Retinal pigment epithelial cell (primary cell): ENCODE results near the gene R3HDM1.

Experiments
- DNase-seq: peaks from one replicate; pipeline ENCODE4 v3.0.0-alpha.2; 2010; ENCODE audit warnings: low read depth
- H3K4me3 ChIP-seq: 2 replicates; pipeline ENCODE4 v1.5.1; 2011; ENCODE audit warnings: mild to moderate bottlenecking, low read length, control low read depth, moderate library complexity
- TF ChIP-seq, protein P1 (sequence below): conservative IDR thresholded peaks from 2 replicates; pipeline ENCODE4 v1.5.1; 2011; ENCODE audit warnings: low read depth, low read length, control low read depth, inconsistent platforms

R3HDM1 gene

DNA sequence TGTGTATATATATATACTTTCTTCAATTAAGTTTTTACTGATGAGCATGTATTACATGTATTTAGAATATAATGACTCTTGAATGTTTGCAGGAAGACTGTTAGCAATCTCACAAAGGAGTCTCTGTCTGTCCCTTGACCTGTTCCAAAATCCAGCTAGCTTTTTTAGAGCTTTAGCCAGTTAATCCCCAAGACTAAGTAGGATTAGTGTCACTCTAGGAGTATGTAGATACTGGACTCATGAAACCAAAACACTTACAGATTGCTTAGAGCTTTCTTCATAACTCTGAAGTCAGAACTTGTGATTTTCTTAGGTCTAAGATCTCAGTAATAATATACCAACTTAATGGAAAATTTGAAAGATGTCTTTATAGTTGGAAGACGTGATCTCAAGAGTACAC, 212.6 kb downstream of the R3HDM1 start:
- peak; percentile 95 for DNase-seq
- peak overlapping the region; percentile 86 for H3K4me3 ChIP-seq
- TF ChIP-seq, protein P1, sequence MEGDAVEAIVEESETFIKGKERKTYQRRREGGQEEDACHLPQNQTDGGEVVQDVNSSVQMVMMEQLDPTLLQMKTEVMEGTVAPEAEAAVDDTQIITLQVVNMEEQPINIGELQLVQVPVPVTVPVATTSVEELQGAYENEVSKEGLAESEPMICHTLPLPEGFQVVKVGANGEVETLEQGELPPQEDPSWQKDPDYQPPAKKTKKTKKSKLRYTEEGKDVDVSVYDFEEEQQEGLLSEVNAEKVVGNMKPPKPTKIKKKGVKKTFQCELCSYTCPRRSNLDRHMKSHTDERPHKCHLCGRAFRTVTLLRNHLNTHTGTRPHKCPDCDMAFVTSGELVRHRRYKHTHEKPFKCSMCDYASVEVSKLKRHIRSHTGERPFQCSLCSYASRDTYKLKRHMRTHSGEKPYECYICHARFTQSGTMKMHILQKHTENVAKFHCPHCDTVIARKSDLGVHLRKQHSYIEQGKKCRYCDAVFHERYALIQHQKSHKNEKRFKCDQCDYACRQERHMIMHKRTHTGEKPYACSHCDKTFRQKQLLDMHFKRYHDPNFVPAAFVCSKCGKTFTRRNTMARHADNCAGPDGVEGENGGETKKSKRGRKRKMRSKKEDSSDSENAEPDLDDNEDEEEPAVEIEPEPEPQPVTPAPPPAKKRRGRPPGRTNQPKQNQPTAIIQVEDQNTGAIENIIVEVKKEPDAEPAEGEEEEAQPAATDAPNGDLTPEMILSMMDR = no peak

DNA sequence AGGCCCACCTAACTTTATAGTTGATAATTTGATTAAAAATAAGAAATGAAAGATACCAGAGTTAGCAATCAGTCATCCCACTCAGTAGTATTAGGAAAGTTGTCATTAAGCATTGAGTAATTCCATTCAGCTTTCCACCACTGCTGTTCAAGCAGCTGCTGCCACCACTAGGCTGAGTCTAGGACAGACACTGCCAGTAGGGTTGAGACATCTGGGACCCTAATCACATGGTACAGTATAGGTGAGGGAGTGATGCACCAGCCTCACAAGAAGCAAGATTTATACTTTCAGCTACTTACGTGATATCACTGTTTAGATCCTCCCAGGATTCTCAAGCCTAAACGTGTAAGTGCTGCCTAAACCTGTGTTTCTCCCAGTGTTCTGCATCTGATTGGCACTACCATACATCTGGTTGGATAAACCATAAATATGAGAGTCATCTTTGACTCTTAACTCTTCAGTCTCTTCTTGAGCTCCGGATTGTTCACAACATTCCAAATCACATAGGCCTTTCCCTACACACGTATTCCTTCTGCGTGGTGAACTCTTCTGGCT, 213.6 kb downstream of the R3HDM1 start:
- TF ChIP-seq, protein P1 = peak; percentile 30
- H3K4me3 ChIP-seq = peak overlapping the region; percentile 86
- no peak for DNase-seq

DNA sequence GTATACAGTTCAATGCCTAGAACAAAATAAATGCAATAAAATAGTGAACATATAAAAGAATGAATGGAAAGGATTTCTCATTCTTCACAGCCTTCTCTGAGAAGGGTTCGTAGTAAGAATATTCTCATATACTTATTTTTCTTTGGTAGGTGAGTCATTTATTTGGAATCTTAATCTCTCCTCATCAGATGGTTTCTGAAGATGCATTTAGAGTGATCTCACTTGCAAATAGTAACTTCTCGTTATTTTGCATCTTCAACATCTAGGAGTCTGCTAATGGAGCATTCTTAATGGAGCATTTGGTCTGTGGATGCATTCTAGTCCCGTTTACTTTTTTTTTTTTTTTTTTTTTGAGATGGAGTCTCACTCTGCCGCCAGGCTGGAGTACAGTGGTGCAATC, 214.3 kb downstream of the R3HDM1 start:
- no peak overlapping the region for H3K4me3 ChIP-seq
- DNase-seq = peak; percentile 54
- TF ChIP-seq, protein P1 = no peak

DNA sequence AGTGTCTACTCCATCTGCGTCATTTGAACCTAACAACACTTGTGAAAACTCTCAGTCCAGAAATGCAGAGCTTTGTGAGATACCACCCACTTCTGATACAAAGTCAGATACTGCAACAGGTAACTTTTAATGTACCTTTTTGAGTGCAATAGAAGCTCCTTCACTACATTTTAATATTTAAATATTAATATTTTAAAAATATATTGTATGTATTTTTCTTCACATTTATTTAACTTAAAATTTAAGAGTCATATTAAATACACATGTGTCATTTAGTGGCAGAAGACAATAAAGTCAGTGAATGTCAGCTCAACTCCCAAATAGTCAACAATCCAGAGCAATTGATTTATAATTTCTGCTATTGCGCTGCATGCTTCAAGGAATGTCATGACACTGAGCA, 224.3 kb downstream of the R3HDM1 start:
- TF ChIP-seq, protein P1 = no peak
- no peak overlapping the region for H3K4me3 ChIP-seq
- DNase-seq = no peak

DNA sequence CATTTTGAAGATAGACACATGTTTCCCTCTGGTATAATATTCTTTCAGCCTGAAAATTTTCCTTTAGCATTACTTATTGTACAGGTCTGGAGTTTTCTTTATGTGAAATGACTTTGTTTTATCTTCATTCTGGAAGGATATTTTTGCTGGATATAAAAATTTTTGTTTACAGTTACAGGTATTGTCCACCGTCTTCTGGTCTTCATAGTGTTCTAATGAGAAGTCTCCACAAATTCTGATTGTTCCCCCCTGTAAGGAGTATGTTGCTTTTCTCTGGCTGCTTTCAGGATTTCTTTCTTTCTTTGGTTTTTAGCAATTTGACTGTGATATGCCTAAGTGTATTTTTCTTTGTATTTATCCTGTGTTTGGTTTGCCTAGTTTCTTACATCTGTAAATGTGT, 225.4 kb downstream of the R3HDM1 start:
- no peak overlapping the region for H3K4me3 ChIP-seq
- no peak for DNase-seq
- TF ChIP-seq, protein P1 = no peak

DNA sequence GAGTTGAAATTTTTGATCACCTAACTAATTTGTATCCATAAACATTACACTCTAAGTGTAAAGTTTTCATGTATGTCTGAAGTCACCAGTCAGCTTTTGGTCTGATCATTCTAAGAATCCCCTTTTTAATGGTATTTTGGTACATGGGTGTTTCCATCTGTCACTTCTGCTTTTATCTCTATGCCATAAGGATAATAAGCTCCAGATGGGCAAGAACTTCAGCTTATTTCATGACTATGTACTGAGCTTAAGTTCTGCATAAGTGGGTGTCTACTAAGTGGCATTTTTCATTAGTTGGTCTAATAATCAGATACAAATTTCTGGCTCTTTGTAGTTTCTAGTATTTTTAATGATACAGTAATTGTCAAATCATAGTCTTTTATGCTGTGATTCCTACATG, 230.7 kb downstream of the R3HDM1 start:
- no peak overlapping the region for H3K4me3 ChIP-seq
- no peak for DNase-seq
- TF ChIP-seq, protein P1 = no peak

DNA sequence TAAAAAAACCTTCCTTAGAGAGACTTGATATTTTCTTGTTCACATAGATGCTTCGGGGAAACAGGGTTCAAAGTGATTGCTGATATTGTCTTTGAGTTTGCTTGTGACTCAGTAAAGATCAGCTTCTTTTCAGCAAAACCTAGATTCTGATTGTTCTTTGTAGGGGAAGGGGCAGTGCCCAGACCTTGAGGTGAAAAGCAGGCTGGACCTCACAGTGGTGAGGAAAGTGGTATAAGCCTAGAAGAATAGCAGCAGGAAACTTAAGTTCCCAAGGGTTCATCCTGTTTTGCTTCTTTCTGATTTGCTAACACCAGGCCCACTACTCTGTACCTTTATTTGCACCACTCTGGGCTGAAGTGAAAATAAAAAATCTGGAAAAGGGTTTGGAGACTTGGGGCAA, 231.2 kb downstream of the R3HDM1 start:
- H3K4me3 ChIP-seq = no peak overlapping the region
- no peak for DNase-seq
- TF ChIP-seq, protein P1 = no peak
